Cardiac muscle cell (in vitro differentiated cells and primary cell): ENCODE results near the gene SLC12A7. TPM values are rescaled to one million over a fixed set of nuclear protein-coding genes. Genes with fewer than 3 reads are reported as not detected.

Source experiments
- DNase-seq, 2 donors: peaks; one replicate each; pipeline versions ENCODE4 v3.0.0 to v3.0.0-alpha.2; 2010 to 2017; ENCODE audit warnings: low read depth in 1 of 2, low spot score in 1 of 2
- H3K27ac ChIP-seq: fragments of 200-600 bp; sonication (generic); 2 replicates; pipeline ENCODE4 v1.5.1; 2016
- H3K27me3 ChIP-seq: fragments of 200-600 bp; sonication (generic); 2 replicates; pipeline ENCODE4 v1.6.0; 2016; ENCODE audit warnings: control low read depth
- H3K36me3 ChIP-seq: fragments of 200-600 bp; sonication (generic); 2 replicates; pipeline ENCODE4 v1.5.1; 2016; ENCODE audit warnings: control low read depth
- H3K4me1 ChIP-seq: fragments of 200-600 bp; sonication (generic); 2 replicates; pipeline ENCODE4 v1.8.1; 2017; ENCODE audit warnings: low read depth, mild to moderate bottlenecking, mixed run types
- H3K4me3 ChIP-seq: fragments of 200-600 bp; sonication (generic); 2 replicates; pipeline ENCODE4 v1.5.1; 2016; ENCODE audit warnings: mild to moderate bottlenecking
- H3K9me3 ChIP-seq: fragments of 200-600 bp; sonication (generic); 2 replicates; pipeline ENCODE4 v1.5.1; 2017; ENCODE audit warnings: low read depth, mild to moderate bottlenecking, control low read depth
- CTCF ChIP-seq: IDR thresholded peaks from 2 replicates; pipeline ENCODE4 v1.5.1; 2012; ENCODE audit warnings: low read depth, mild to moderate bottlenecking, low read length
- polyA plus RNA-seq: library from polyadenylated mRNA; unstranded; fragments of >200 nt; fragmentation: Nextera tagmentation; extraction: Ambion mirVana; gene quantifications from 2 replicates; pipeline ENCODE4 v1.2.1, GENCODE V29; 2016
- total RNA-seq: library from RNA; depleted of rRNA; stranded (reverse); fragments of >200 nt; gene quantifications from 2 replicates; pipeline ENCODE4 v1.2.3, GENCODE V29; 2016

SLC12A7 gene
- total and polyA plus RNA-seq, 2 experiments from 2014 or later: 14.1 to 29.9 TPM

GRCh38 chr5:1156754-1157460 is 45.0 kb upstream of the SLC12A7 start:
- peaks cover 67% of the 10 kb centered on the region for H3K27me3 ChIP-seq
- TF ChIP-seq CTCF: no peak

GRCh38 chr5:1156033-1156753 is 44.3 kb upstream of the SLC12A7 start:
- Histone ChIP-seq H3K27ac (no peak overlapping the region), H3K4me3 (peak overlapping the region; percentile 12)
- no peak for DNase-seq

More at GRCh38 chr5:1156754-1157460, 45.0 kb upstream of the SLC12A7 start:
- Histone ChIP-seq H3K4me3 (no peak overlapping the region), H3K36me3 (no peaks in the 10 kb centered on the region), H3K27ac (no peak overlapping the region), H3K9me3 (no peaks in the 10 kb centered on the region), H3K4me1 (no peaks in the 10 kb centered on the region)
- DNase-seq: no peak

GRCh38 chr5:1155191-1156032 is 43.5 kb upstream of the SLC12A7 start:
- peaks cover 67% of the 10 kb centered on the region for H3K27me3 ChIP-seq
- no peak overlapping the region for H3K27ac ChIP-seq
- no peaks in the 10 kb centered on the region for H3K4me1 ChIP-seq
- no peak for TF ChIP-seq CTCF
- no peaks in the 10 kb centered on the region for H3K9me3 ChIP-seq
- DNase-seq: no peak
- no peaks in the 10 kb centered on the region for H3K36me3 ChIP-seq
- H3K4me3 ChIP-seq: peak overlapping the region; percentile 12

More at GRCh38 chr5:1156033-1156753, 44.3 kb upstream of the SLC12A7 start:
- Histone ChIP-seq H3K4me1 (no peaks in the 10 kb centered on the region), H3K9me3 (no peaks in the 10 kb centered on the region), H3K36me3 (no peaks in the 10 kb centered on the region), H3K27me3 (peaks cover 67% of the 10 kb centered on the region)
- no peak for TF ChIP-seq CTCF

DNA sequence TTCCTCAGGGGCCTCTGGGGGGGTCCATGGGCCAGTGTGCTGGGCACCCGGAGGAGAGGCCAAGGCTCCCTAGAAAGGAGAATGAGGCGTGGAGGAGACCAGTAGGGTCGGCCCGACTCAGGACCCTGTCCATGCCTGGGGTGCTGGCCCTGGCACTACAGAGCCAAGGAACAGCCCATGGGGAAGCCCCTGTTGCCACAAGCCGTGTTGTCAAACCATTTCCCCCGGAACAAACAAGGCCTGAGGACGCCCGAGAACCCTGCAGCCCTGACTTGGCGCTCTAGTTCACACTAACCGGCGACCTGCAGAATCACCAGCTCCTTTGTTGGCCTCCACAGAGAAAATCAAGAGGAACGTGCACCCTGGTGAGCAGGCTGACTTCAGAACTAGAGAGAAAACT is 41.6 kb upstream of the SLC12A7 start:
- Histone ChIP-seq H3K36me3 (no peaks in the 10 kb centered on the region), H3K9me3 (no peaks in the 10 kb centered on the region), H3K4me1 (no peaks in the 10 kb centered on the region), H3K27ac (no peak overlapping the region), H3K4me3 (no peak overlapping the region), H3K27me3 (peaks cover 57% of the 10 kb centered on the region)
- no peak for TF ChIP-seq CTCF
- no peak for DNase-seq

DNA sequence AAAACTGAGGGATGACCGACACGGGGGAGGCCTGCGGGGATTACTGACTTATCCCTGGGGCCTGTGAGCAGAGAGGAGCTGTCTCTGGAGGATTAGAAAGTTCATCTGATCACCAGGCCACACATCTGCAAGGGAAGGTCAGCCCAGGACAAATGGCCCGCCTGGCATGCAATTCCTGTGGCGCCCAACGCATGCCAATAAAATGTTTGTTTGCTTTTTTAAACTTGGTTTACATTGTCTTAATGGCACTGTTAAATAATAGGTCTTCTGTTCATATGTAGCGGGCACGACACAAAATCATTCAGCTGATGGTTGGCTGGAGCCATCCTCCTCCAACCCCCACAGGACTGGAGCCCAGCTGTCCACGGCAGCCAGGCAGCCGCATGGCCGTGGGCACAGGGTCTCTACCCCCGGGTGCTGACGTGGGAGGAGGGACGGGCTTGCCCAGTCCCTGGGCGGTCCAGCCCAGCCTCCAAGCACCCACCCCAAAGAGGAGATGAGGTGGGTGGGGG is 41.0 kb upstream of the SLC12A7 start:
- Histone ChIP-seq H3K4me3 (no peak overlapping the region), H3K9me3 (no peaks in the 10 kb centered on the region), H3K27me3 (peaks cover 57% of the 10 kb centered on the region), H3K27ac (no peak overlapping the region), H3K4me1 (no peaks in the 10 kb centered on the region), H3K36me3 (no peaks in the 10 kb centered on the region)
- no peak for DNase-seq
- TF ChIP-seq CTCF: no peak
